ENCODE measurements around the gene ACACB.

Gene ACACB

GRCh38 chr12:109115758-109116610 lies at the start of gene ACACB:
TSS of gene ACACB (plus strand) at chr12:109116587. CDS start at chr12:109139406, 22,819 bp downstream.
- TF ChIP-seq CTCF (IDR thresholded peaks at IDR 0.05; ENCODE audit: low read depth, low read length): no peak
- no peak for DNase-seq (ENCODE audit: low read depth, low spot score)
- no peak within 1 kb of the TSS for H3K4me3 ChIP-seq (ENCODE audit: low read depth, low read length)
- in situ Hi-C loops (cut with HindIII; ENCODE audit: low sequenced_read_pairs): no loop called here

GRCh38 chr12:109069307-109070271 lies 46.8 kb upstream of the ACACB start:
- no peak for DNase-seq (ENCODE audit: low read depth, low spot score)
- no peak overlapping the region for H3K4me3 ChIP-seq (ENCODE audit: low read depth, low read length)
- no peak for TF ChIP-seq CTCF (IDR thresholded peaks at IDR 0.05; ENCODE audit: low read depth, low read length)
- in situ Hi-C loops (cut with HindIII; ENCODE audit: low sequenced_read_pairs): no loop called here

GRCh38 chr12:109074866-109075265 lies 41.5 kb upstream of the ACACB start:
- H3K4me3 ChIP-seq (ENCODE audit: low read depth, low read length): no peak overlapping the region
- in situ Hi-C loops (cut with HindIII; ENCODE audit: low sequenced_read_pairs): no loop called here
- no peak for TF ChIP-seq CTCF (IDR thresholded peaks at IDR 0.05; ENCODE audit: low read depth, low read length)
- DNase-seq (ENCODE audit: low read depth, low spot score): no peak

GRCh38 chr12:109082751-109083150 lies 33.6 kb upstream of the ACACB start:
- TF ChIP-seq CTCF (IDR thresholded peaks at IDR 0.05; ENCODE audit: low read depth, low read length): no peak
- no peak for DNase-seq (ENCODE audit: low read depth, low spot score)
- H3K4me3 ChIP-seq (ENCODE audit: low read depth, low read length): no peak overlapping the region
- in situ Hi-C loops (cut with HindIII; ENCODE audit: low sequenced_read_pairs): no loop called here

- no peak for DNase-seq (ENCODE audit: low read depth, low spot score)
- TF ChIP-seq CTCF (IDR thresholded peaks at IDR 0.05; ENCODE audit: low read depth, low read length): no peak
- no peak overlapping the region for H3K4me3 ChIP-seq (ENCODE audit: low read depth, low read length)
Measured at GRCh38 chr12:109084425-109084824, 32.0 kb upstream of the ACACB start.

GRCh38 chr12:109085590-109085989 lies 30.8 kb upstream of the ACACB start:
- no peak for TF ChIP-seq CTCF (IDR thresholded peaks at IDR 0.05; ENCODE audit: low read depth, low read length)
- no peak for DNase-seq (ENCODE audit: low read depth, low spot score)
- in situ Hi-C loops (cut with HindIII; ENCODE audit: low sequenced_read_pairs): no loop called here
- no peak overlapping the region for H3K4me3 ChIP-seq (ENCODE audit: low read depth, low read length)

More at GRCh38 chr12:109084425-109084824, 32.0 kb upstream of the ACACB start:
- in situ Hi-C loops (cut with HindIII; ENCODE audit: low sequenced_read_pairs): no loop called here
